Neural progenitor cell (in vitro differentiated cells): ENCODE results near the gene ILDR2.

Experiments
- CTCF ChIP-seq: fragments of 200-600 bp; sonication (generic); IDR thresholded peaks from 2 replicates; pipeline ENCODE4 v1.5.1; 2017; ENCODE audit warnings: antibody characterized with exemption, mild to moderate bottlenecking
- EZH2 ChIP-seq: fragments of 200-600 bp; sonication (generic); IDR thresholded peaks from 2 replicates; pipeline ENCODE4 v1.6.1; 2017; ENCODE audit warnings: antibody characterized with exemption, mild to moderate bottlenecking, moderate library complexity

GRCh38 chr1:166918956-166919316 lies 56.4 kb downstream of the ILDR2 start:
- TF ChIP-seq CTCF, result no peak
- no peak for TF ChIP-seq EZH2
